Stimulated activated CD4-positive, alpha-beta T cell treated with anti-CD3 and anti-CD28 coated beads, Interleukin-2, amount 100 ng/mL, for 48 hours (primary cell): ENCODE data around the gene TCEAL4.
"Not testable (repeated sequence)": the region's sequence is repeated elsewhere in the genome, so short reads cannot be mapped to it uniquely, and the experiment has no call there.

Experiments
- DNase-seq, 2 donors: peaks; one replicate each; pipeline ENCODE4 v3.0.0-alpha.2; 2020

TCEAL4 gene

GRCh38 chrX:103585411-103586313 is at the start of gene TCEAL4:
TSS of gene TCEAL4 (plus strand) at chrX:103585515. CDS start at chrX:103586676, 1,161 bp downstream.
- peak; percentile 22 to 26 for DNase-seq

GRCh38 chrX:103536071-103536470 is 49.2 kb upstream of the TCEAL4 start:
- no peak for DNase-seq

- DNase-seq: no peak
Observed at GRCh38 chrX:103536732-103537131, 48.6 kb upstream of the TCEAL4 start.

GRCh38 chrX:103537871-103538387 is 47.4 kb upstream of the TCEAL4 start:
- DNase-seq: no peak

- no peak for DNase-seq
Observed at GRCh38 chrX:103538728-103539127, 46.6 kb upstream of the TCEAL4 start.

- no peak for DNase-seq
Observed at GRCh38 chrX:103539695-103540094, 45.6 kb upstream of the TCEAL4 start.

GRCh38 chrX:103540145-103540544 is 45.2 kb upstream of the TCEAL4 start:
- DNase-seq: no peak

GRCh38 chrX:103549916-103550315 is 35.4 kb upstream of the TCEAL4 start:
- no peak for DNase-seq

GRCh38 chrX:103550415-103551051 is 34.8 kb upstream of the TCEAL4 start:
- no peak for DNase-seq

- DNase-seq: no peak
Observed at GRCh38 chrX:103552236-103552635, 33.1 kb upstream of the TCEAL4 start.

- DNase-seq: peak; percentile 51 to 55
Observed at GRCh38 chrX:103554687-103555424, 30.5 kb upstream of the TCEAL4 start.

- no peak for DNase-seq
Observed at GRCh38 chrX:103556963-103557612, 28.2 kb upstream of the TCEAL4 start.

- DNase-seq: no peak
Observed at GRCh38 chrX:103560256-103560655, 25.1 kb upstream of the TCEAL4 start.

GRCh38 chrX:103562801-103563200 is 22.5 kb upstream of the TCEAL4 start:
- DNase-seq: no peak

GRCh38 chrX:103565197-103565596 is 20.1 kb upstream of the TCEAL4 start:
- DNase-seq: no peak

GRCh38 chrX:103565752-103566151 is 19.6 kb upstream of the TCEAL4 start:
- DNase-seq: no peak

- DNase-seq: no peak
Observed at GRCh38 chrX:103571121-103571520, 14.2 kb upstream of the TCEAL4 start.

- no peak for DNase-seq
Observed at GRCh38 chrX:103571726-103572125, 13.6 kb upstream of the TCEAL4 start.

- no peak for DNase-seq
Observed at GRCh38 chrX:103573202-103573601, 12.1 kb upstream of the TCEAL4 start.

- no peak for DNase-seq
Observed at GRCh38 chrX:103584596-103584995, 719 bp upstream of the TCEAL4 start.

GRCh38 chrX:103586314-103586646 is 965 bp downstream of the TCEAL4 start:
- no peak for DNase-seq

- DNase-seq: no peak
Observed at GRCh38 chrX:103586659-103587058, 1.3 kb downstream of the TCEAL4 start.

GRCh38 chrX:103592295-103592694 is 7.0 kb downstream of the TCEAL4 start:
- DNase-seq: not testable (repeated sequence)
